Measurements from ENCODE around the gene ABCA4.

The ABCA4 gene

DNA sequence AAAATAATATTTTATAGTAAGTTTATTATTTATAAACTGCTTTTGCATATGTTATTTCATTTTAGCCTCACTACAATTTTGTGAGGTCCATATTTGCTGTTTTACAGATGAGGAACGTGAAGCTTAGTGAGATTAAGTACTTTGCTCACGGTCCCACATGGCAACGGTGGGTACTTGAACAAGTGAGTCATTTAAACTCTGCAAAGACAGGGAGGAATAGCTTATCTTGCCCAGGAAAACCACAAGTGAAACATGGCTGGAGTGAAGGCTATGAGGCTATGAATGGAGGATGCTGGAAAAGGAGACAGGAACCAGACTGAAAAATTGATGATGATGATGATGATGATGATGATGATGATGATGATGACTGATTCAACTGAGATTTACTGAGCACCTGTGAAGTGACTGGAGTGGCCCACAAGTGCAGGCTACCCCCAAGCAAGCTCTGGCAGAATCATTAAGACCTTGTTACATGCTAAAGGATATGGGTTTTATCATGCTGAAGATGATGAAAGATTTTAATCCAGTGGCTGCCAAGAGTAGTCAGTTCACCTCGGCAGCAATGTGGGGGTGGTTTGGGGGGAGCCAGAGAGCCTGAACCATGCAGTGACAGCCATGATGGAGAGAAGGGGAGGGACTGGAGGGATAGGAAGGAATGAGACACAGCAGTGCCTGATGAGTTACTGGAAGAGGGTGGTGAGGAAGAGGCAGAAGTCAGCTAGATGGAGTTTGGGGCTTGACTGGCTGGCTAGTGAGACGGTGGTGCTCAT, 1.4 kb upstream of the ABCA4 start:
- DNase-seq (ENCODE audit: low spot score), result no peak

- DNase-seq (ENCODE audit: low spot score), result no peak
Observed at GRCh38 chr1:94121411-94121821, 468 bp upstream of the ABCA4 start.

DNA sequence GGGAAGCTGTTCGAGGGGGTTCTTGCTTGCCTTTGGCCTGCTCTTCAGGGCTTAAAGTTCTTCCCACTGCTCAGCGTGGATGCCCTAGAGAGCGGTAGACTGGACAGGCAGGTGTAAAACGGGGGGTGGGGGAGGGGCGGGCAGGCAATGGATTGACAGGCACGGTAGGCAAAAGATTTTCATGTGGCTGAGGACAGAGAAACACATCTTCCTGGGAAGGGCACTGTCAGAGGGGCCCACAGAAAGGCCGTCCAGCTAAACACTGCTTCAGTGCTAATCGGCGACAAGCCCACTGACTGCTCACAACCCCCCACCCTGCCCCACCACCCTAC, 412 bp downstream of the ABCA4 start:
- no peak for DNase-seq (ENCODE audit: low spot score)

GRCh38 chr1:94119796-94120569, 965 bp downstream of the ABCA4 start:
- DNase-seq (ENCODE audit: low spot score), result no peak

GRCh38 chr1:94119306-94119705, 1.6 kb downstream of the ABCA4 start:
- no peak for DNase-seq (ENCODE audit: low spot score)

GRCh38 chr1:94118471-94118870, 2.5 kb downstream of the ABCA4 start:
- DNase-seq (ENCODE audit: low spot score), result no peak

DNA sequence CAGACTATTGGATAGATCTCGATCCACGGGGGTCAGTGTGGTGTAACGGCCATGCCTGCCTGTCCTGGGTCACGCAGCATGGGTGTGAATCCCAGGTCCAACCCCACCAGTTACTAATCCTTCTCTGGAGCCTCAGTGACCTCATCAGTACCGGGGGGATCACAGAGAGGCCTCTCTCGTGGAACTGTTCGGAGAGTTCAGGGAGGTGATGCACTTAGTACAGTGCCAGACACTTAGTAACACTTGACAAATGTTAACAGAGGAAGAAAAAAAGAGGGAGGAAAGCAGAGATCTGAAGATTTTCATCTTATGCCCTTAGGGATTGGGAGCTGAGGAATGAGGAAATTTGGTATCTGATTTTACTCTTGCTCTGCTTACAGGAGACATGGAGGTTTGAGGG, 2.9 kb downstream of the ABCA4 start:
- DNase-seq (ENCODE audit: low spot score), result no peak

DNA sequence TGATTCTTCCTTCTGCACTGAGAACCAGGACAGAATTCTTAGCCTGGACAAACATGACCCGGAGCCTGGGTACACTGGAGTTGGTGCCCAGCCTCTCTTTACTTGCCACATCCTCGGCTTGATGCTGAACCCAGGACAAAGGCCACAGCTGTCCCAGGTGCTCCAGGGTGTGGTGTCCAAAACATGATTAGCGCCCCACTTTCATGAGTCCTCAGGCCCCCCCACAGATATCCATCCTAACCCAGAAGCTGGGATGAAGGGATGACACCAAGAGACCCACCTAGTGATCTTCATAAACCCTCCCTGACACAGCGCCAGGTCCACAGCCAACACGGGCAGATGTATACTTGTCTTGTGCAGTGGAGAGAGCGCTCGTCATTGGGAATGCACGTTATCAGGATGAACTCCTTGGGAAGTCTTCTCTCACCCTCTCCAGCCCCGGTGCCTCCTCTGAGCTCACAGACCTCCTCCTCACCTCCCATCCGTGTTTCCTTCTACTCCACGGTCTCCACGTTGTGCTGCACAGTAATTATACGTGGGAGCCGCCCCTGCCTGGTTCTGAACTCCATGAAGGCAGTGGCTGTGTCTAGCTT, 3.6 kb downstream of the ABCA4 start:
- no peak for DNase-seq (ENCODE audit: low spot score)

DNA sequence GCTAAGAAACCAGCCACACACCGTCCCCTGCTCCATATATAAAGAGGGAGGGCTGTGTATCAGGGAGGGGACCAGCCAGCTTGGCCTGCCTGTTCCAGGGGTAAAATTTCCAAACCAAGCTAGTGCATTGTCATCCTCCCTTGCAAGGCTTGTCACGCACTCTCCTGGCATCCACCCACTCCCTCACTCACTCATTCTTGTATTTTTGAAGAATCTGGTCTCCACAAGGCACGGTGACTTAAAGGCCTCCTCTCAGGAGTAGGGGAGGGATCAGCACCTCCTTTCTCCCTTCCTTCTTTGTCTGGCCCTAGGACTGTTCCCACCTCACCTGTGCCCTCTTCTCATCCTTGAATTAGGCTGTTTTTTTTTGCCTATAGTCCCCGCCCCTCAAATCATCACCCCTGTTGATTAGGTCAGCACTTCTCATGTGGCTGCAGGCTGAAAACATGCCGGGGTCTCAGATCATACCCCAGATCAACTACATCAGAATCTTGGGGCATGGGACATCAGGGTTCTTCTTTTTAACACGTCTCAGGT, 5.0 kb downstream of the ABCA4 start:
- DNase-seq (ENCODE audit: low spot score), result no peak

DNA sequence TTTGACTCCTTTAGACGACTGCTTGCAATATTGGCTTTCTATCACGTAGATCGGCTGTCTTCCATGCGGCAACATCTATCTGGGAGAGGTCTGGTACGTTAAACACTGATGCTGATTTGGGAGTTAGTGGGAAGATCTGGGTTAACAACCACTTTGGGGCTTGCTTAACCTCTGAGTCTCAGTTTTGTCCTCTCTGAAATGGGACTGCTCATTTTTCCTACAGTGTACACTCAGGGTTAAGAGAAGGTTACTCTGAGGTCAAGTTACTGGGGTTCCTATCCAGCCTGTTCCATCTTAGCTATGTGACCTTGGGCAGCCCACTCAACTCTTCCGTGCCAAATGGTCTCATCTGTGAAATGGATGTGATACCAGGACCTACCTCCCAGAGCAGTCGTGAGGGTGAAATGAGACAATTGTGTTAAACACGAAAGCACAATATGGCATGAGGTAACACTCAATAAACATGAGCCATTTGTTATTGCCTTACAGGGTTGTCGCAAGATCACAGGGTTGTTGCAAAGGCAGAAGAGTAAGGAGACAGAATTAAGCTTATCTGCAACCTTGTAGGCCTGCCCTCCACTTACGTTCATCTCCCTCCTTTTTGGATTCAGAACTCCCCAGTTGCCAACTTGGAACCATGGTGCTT, 5.6 kb downstream of the ABCA4 start:
- no peak for DNase-seq (ENCODE audit: low spot score)

DNA sequence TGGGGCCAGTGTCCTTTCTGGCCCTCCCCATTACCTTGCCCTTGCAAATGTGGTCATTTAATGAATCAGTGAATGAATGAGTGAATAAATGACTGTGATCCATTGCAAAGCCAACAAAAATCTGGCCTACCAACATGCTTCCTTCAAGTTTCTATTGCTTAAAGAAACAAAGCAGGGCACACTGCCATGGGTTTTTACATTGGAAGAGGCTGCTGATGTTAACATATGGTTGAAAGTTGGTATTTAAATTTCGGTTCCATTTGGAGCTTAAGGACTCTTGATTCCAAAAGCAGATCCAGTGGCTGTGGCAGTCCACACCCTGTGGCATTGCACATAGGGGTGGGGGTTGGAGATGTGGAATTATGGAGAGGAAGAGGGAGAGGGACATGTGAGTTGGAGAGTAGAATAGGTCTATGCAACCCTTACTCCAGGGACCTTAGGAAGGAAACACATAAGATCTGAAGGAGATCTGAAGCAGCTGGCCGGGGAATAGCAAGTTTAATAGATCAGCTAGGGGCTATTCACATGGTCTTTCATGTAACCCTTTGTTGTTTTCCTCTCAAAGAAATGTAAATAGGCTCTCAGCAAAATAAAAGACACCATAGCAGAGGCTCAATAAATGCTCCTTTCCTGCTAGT, 7.2 kb downstream of the ABCA4 start:
- DNase-seq (ENCODE audit: low spot score), result no peak

GRCh38 chr1:94111879-94112278, 9.1 kb downstream of the ABCA4 start:
- no peak for DNase-seq (ENCODE audit: low spot score)

DNA sequence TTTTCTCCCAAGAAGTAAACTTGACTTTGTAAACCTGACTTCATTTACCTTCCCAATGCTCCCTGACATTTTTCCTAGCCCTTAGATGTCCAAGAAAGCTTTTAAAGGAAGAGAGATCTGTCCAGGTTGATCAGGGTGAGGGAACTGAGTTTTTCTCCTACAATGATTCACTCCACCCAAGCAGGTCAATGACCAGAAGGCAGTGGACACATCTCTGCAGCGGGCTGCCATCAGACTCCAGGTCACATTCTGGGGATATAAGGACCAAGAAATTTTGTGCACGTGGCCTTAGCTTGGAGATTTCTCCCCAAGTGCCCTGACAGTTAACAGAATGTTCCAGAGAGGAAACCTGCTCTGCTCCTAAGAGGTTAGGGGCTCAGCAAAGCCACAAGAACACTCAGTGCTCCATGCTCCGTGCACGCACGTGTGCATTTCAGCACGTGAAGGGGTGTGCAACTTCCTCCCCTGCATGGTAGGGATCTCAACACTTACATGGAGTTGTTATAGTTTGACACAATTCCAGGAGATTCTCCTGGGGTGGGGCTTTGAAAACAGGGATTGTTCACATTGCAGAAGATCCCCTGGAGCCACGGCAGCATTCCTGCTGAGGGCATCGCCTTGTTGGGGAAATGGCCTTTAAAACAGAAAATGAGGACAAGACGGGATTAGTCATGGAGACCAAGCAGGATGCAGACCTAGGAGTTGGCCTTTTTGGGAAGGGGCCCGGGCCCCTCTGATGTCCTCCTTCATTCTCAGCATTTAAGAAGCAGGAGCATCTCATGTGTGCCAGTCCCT, 9.8 kb downstream of the ABCA4 start:
- no peak for DNase-seq (ENCODE audit: low spot score)

DNA sequence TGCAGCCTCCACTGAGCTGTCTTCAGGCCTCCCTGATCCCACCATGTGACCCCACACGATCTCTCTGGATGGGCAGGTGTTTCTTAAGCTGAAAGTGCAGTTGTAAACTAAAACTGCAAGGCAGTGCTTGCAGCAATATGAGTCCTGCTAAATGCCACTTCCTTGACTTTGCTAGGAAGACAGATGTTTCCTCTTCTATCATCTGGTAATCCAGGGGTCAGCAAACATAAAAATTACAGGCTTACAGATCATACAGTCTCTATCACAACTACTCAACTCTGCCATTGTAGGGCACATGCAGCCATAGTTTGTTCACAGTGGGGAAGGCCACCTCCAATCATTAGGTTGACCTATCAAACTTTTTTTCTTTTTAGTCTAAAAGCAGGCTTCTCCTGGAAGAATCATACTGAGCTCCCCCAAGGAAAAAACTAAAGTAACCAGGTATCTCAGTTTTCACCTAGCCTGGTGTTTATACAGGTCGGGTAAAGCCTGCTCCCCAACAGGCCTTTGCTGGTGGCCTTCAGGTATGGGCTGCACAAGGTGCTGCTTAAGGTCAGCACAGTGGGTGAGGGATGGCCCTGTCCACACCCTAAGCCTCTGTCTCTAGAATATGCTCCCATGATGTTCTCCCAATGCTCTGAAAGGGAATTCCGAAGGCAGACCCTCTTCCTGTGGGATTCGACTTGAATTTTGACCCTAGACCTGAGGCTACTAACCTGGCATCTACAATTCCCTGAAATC, 10.8 kb downstream of the ABCA4 start:
- no peak for DNase-seq (ENCODE audit: low spot score)

GRCh38 chr1:94109478-94109877, 11.5 kb downstream of the ABCA4 start:
- no peak for DNase-seq (ENCODE audit: low spot score)

DNA sequence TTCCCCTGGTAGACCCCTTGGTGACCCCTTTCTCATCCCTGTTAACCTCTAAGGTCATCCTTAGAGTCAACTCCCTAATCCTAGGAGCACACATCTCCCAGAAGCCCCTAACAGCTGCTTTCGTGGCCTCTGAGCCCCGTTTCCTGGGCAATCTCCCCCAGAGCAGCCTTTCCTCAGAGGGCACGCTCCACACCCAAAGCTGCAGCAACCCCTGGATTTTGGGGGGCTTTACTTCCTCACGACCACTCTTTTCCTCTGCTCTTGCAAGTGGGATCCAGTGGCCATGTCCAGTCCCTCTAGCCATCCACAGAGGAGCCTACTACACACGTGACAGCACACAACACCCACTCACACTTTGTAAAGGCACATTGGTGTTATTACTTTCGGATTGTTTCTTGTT, 13.8 kb downstream of the ABCA4 start:
- no peak for DNase-seq (ENCODE audit: low spot score)

DNA sequence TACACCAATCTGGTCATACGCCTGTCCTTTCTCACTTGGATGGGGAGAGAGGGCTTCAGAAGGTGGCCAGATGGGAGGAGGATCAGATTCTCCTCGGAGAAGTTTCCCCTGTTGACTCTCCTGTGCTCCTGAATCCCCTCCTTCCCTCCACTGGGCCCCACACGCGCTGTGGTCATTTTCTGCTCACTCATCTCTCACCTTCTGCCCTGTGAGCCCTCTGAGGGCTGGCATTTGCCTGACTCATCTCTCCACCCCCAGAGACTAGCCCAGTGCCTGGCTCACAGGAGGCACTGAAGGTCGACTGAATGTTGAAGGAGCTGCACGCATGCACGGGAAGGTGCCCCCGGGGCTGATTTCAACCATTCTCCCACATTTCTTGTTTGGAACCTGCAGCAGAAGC, 14.2 kb downstream of the ABCA4 start:
- DNase-seq (ENCODE audit: low spot score), result no peak

- peak; percentile 43 for DNase-seq (ENCODE audit: low spot score)
Observed at GRCh38 chr1:94105957-94106529, 14.9 kb downstream of the ABCA4 start.

DNA sequence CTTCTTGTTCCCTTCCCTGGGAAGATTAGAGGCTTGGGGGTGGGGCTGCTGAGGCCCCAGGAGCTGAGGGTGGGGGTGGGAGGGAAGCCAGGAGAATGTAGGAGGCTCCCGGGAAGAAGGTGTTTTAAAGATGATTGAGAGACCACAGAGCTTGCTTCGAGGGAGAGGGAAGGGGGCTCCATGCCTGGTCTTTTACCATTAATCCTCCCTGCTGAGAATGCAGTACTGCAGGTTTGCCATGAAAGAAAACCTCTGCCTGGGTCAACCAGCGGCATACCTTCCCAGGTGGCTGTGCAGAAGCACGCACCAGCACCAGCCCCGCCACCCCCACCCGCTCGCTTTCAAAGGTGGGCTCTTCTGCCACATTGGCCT, 15.4 kb downstream of the ABCA4 start:
- DNase-seq (ENCODE audit: low spot score), result no peak
